Measurements from ENCODE around the gene KLHL29. TPM values are rescaled to one million over a fixed set of nuclear protein-coding genes. Genes with fewer than 3 reads are reported as not detected.

KLHL29 gene
- total RNA-seq, 6 experiments from 2014 or later, result 1.2 to 10.2 (median 6.4) TPM

- WGBS (ENCODE audit: insufficient coverage, low coverage, low lambda C conversion rate, missing lambda C conversion rate), result 83% methylated on average over 1 of the region's 7 CpGs
These were observed 5.7 kb upstream of the KLHL29 start for GRCh38 chr2:23379220-23379695.

GRCh38 chr2:23380562-23381065, 4.4 kb upstream of the KLHL29 start:
- H3K4me1 ChIP-seq, result peaks cover 0 to 8% (median 0%) of the 10 kb centered on the region in 4 donors
- H3K36me3 ChIP-seq, result no peaks in the 10 kb centered on the region
- DNase-seq, result peak in 1 of 3 donors; percentile 28
- H3K27ac ChIP-seq, result peak overlapping the region; percentile 29 to 84 (median 68)
- TF ChIP-seq POLR2A (IDR thresholded peaks at IDR 0.05) (no peak), CTCF (IDR thresholded peaks at IDR 0.05) (no peak)
- H3K9me3 ChIP-seq, result no peaks in the 10 kb centered on the region
- 17% methylated on average over 3 of the region's 4 CpGs for WGBS (ENCODE audit: insufficient coverage, low coverage, low lambda C conversion rate, missing lambda C conversion rate)
- intact Hi-C loops (cut with DNase I), result no loop called here
- H3K27me3 ChIP-seq, result no peaks in the 10 kb centered on the region
- H3K4me3 ChIP-seq, result peak overlapping the region in 2 of 3 donors; percentile 26 to 35
- ATAC-seq, result peak; percentile 39 to 69 (median 62)

More at GRCh38 chr2:23379220-23379695, 5.7 kb upstream of the KLHL29 start:
- Histone ChIP-seq H3K36me3 (no peaks in the 10 kb centered on the region), H3K27ac (no peak overlapping the region), H3K4me1 (peaks cover 0 to 8% (median 0%) of the 10 kb centered on the region in 4 donors), H3K4me3 (no peak overlapping the region), H3K9me3 (no peaks in the 10 kb centered on the region), H3K27me3 (no peaks in the 10 kb centered on the region)
- DNase-seq (no peak), ATAC-seq (no peak)
- TF ChIP-seq CTCF (IDR thresholded peaks at IDR 0.05), result no peak
- intact Hi-C loops (cut with DNase I), result no loop called here

- H3K9me3 ChIP-seq, result no peaks in the 10 kb centered on the region
- H3K27me3 ChIP-seq, result no peaks in the 10 kb centered on the region
- DNase-seq, result peak; percentile 71 to 78 (median 78)
- intact Hi-C loops (cut with DNase I), result no loop called here
- H3K36me3 ChIP-seq, result no peaks in the 10 kb centered on the region
- no peak for TF ChIP-seq CTCF (IDR thresholded peaks at IDR 0.05)
- peak; percentile 65 for TF ChIP-seq POLR2A (IDR thresholded peaks at IDR 0.05)
- H3K27ac ChIP-seq, result peak overlapping the region; percentile 29 to 84 (median 68)
- peak; percentile 68 to 86 (median 78) for ATAC-seq
- WGBS (ENCODE audit: insufficient coverage, low coverage, low lambda C conversion rate, missing lambda C conversion rate), result 5% methylated on average over 6 of the region's 6 CpGs
- H3K4me3 ChIP-seq, result peak overlapping the region in 2 of 3 donors; percentile 26 to 35
- H3K4me1 ChIP-seq, result peaks cover 0 to 9% (median 0%) of the 10 kb centered on the region in 4 donors
These were observed 3.9 kb upstream of the KLHL29 start for GRCh38 chr2:23381084-23381483.

GRCh38 chr2:23381485-23381884, 3.5 kb upstream of the KLHL29 start:
- ATAC-seq (peak; percentile 36 to 48 (median 43)), DNase-seq (no peak)
- H3K36me3 ChIP-seq, result no peaks in the 10 kb centered on the region
- WGBS (ENCODE audit: insufficient coverage, low coverage, low lambda C conversion rate, missing lambda C conversion rate), result 16% methylated on average over 3 of the region's 3 CpGs
- TF ChIP-seq CTCF (IDR thresholded peaks at IDR 0.05), result no peak
- no peak for TF ChIP-seq POLR2A (IDR thresholded peaks at IDR 0.05)
- peak overlapping the region; percentile 27 to 84 (median 68) for H3K27ac ChIP-seq
- no peaks in the 10 kb centered on the region for H3K9me3 ChIP-seq
- H3K4me3 ChIP-seq, result no peak overlapping the region
- peaks cover 0 to 9% (median 0%) of the 10 kb centered on the region in 4 donors for H3K4me1 ChIP-seq
- intact Hi-C loops (cut with DNase I), result no loop called here
- no peaks in the 10 kb centered on the region for H3K27me3 ChIP-seq
